GM19463 (cell line): Measurements from ENCODE around the gene NCR1.
"Not testable (repeated sequence)": the region's sequence is repeated elsewhere in the genome, so short reads cannot be mapped to it uniquely, and the experiment has no call there.

Experiments used
- ATAC-seq: cut with Tn5 transposase; IDR thresholded peaks from one replicate; pipeline ENCODE4 v1.9.1; 2021; ENCODE audit warnings: mild to moderate bottlenecking, moderate library complexity; ENCODE audit not compliant: unreplicated experiment

Gene NCR1

GRCh38 chr19:54906819-54907218, 871 bp downstream of the NCR1 start:
- no peak for ATAC-seq

- ATAC-seq, result not testable (repeated sequence)
These were observed 2.0 kb downstream of the NCR1 start for GRCh38 chr19:54907899-54908298.

GRCh38 chr19:54916822-54917221, 10.9 kb downstream of the NCR1 start:
- ATAC-seq, result no peak

- ATAC-seq, result no peak
These were observed 12.6 kb downstream of the NCR1 start for GRCh38 chr19:54918499-54918898.

- ATAC-seq, result not testable (repeated sequence)
These were observed 14.0 kb downstream of the NCR1 start for GRCh38 chr19:54919646-54920563.

- ATAC-seq, result no peak
These were observed 15.1 kb downstream of the NCR1 start for GRCh38 chr19:54921082-54921481.

GRCh38 chr19:54923276-54923675, 17.3 kb downstream of the NCR1 start:
- no peak for ATAC-seq

GRCh38 chr19:54928299-54928698, 22.4 kb downstream of the NCR1 start:
- ATAC-seq, result no peak

GRCh38 chr19:54937926-54938325, 32.0 kb downstream of the NCR1 start:
- ATAC-seq, result peak; percentile 63

GRCh38 chr19:54938906-54939305, 33.0 kb downstream of the NCR1 start:
- no peak for ATAC-seq

- not testable (repeated sequence) for ATAC-seq
These were observed 33.6 kb downstream of the NCR1 start for GRCh38 chr19:54939538-54939937.

GRCh38 chr19:54943772-54944361, 37.9 kb downstream of the NCR1 start:
- ATAC-seq, result not testable (repeated sequence)

GRCh38 chr19:54947381-54947780, 41.4 kb downstream of the NCR1 start, which contains the start of gene NLRP7:
TSS of gene NLRP7 (minus strand) at chr19:54947530.
- no peak for ATAC-seq

GRCh38 chr19:54949412-54949811, 43.5 kb downstream of the NCR1 start:
- no peak for ATAC-seq

- not testable (repeated sequence) for ATAC-seq
These were observed 44.6 kb downstream of the NCR1 start for GRCh38 chr19:54950580-54950979.

- no peak for ATAC-seq
These were observed 46.8 kb downstream of the NCR1 start for GRCh38 chr19:54952591-54953344.

GRCh38 chr19:54953345-54953713, 47.4 kb downstream of the NCR1 start:
- ATAC-seq, result not testable (repeated sequence)

- no peak for ATAC-seq
These were observed 49.4 kb downstream of the NCR1 start for GRCh38 chr19:54955376-54955775.

- ATAC-seq, result no peak
These were observed 53.9 kb downstream of the NCR1 start for GRCh38 chr19:54959840-54960239.
